K562 (cell line): ENCODE measurements around the gene TPBG.

Source experiments
- NFYB ChIP-seq: IDR thresholded peaks from 2 replicates; pipeline ENCODE4 v1.6.1; 2011; ENCODE audit warnings: mild to moderate bottlenecking, moderate library complexity; ENCODE audit not compliant: insufficient read length; ENCODE audit errors: extremely low read depth
- RHOXF2B ChIP-seq: fragments of 250-450 bp; sonication (Bioruptor Pico); conservative IDR thresholded peaks from 2 replicates; pipeline ENCODE4 v1.5.1; 2021
- YY1 ChIP-seq, 3 experiments: IDR thresholded peaks; 2 replicates each; pipeline ENCODE4 v1.6.1; 2011; ENCODE audit warnings: low read length in 2 of 3, mild to moderate bottlenecking in 2 of 3, moderate library complexity in 2 of 3, borderline replicate concordance in 1 of 3, control low read depth in 1 of 3, low read depth in 1 of 3; ENCODE audit not compliant: insufficient read depth in 3 of 3, insufficient replicate concordance in 2 of 3, control insufficient read depth in 1 of 3, insufficient read length in 1 of 3; ENCODE audit errors: extremely low read depth in 1 of 3

GRCh38 chr6:82337688-82338257, 25.8 kb upstream of the TPBG start:
- TF ChIP-seq NFYB (no peak), YY1 (IDR thresholded peaks at IDR 0.05; ENCODE audit: borderline replicate concordance in 1 of 3, control insufficient read depth in 1 of 3, extremely low read depth in 1 of 3, insufficient read depth in 3 of 3, insufficient read length in 1 of 3, insufficient replicate concordance in 2 of 3, low read depth in 1 of 3, low read length in 2 of 3) (no peak), RHOXF2B (CRISPR knock-in tag) (no peak)
